Activated B cell treated with CpG ODN at 0.5 μM for 24 hours (primary cell): ENCODE measurements around the gene NADSYN1. TPM values are rescaled to one million over a fixed set of nuclear protein-coding genes. Genes with fewer than 3 reads are reported as not detected.

Experiments used
- ATAC-seq: fragments of 200-7000 bp; cut with Tn5 transposase; one replicate; pipeline ENCODE4 v1.10.0; 2021; ENCODE audit warnings: low read depth, mild to moderate bottlenecking, moderate library complexity
- CTCF ChIA-PET: fragments of 350-600 bp; sonication (Branson Sonifier 250); formaldehyde crosslinking; loops from one replicate; lab custom pipeline; 2021; ENCODE audit warnings: antibody characterized with exemption; lab: Charles Lee
- POLR2A ChIA-PET: fragments of 350-600 bp; sonication (Branson Sonifier 250); formaldehyde crosslinking; loops from one replicate; lab custom pipeline; 2021; ENCODE audit warnings: antibody characterized with exemption; lab: Charles Lee
- DNase-seq: peaks from one replicate; pipeline ENCODE4 v3.0.0; 2022
- H3K27ac Mint-ChIP-seq: one replicate; pipeline ENCODE4 v1.8.0; 2020; ENCODE audit warnings: mixed read lengths
- H3K27me3 Mint-ChIP-seq: one replicate; pipeline ENCODE4 v1.8.0; 2021; ENCODE audit warnings: mixed read lengths
- H3K36me3 Mint-ChIP-seq: one replicate; pipeline ENCODE4 v1.8.0; 2021; ENCODE audit warnings: low read depth, mixed read lengths
- H3K4me1 Mint-ChIP-seq: one replicate; pipeline ENCODE4 v1.8.0; 2021; ENCODE audit warnings: mixed read lengths
- H3K4me3 Mint-ChIP-seq: one replicate; pipeline ENCODE4 v1.8.0; 2020; ENCODE audit warnings: mild to moderate bottlenecking, mixed read lengths
- H3K9me3 Mint-ChIP-seq: one replicate; pipeline ENCODE4 v1.8.0; 2020; ENCODE audit warnings: mixed read lengths
- CTCF ChIP-seq: fragments of 200-600 bp; IDR thresholded peaks from one replicate; pipeline ENCODE4 v1.8.0; 2022; ENCODE audit warnings: antibody characterized with exemption, mild to moderate bottlenecking
- intact Hi-C: fragments of 100-400 bp; cut with micrococcal nuclease; formaldehyde crosslinking; loops from one replicate; pipeline ENCODE4 v1.15.1; 2024
- total RNA-seq: library from RNA; stranded (reverse); gene quantifications from 2 replicates; pipeline ENCODE4 v1.2.3, GENCODE V29; 2022

The NADSYN1 gene
- total RNA-seq, 1 donor from 2014 or later, result 146 TPM

DNA sequence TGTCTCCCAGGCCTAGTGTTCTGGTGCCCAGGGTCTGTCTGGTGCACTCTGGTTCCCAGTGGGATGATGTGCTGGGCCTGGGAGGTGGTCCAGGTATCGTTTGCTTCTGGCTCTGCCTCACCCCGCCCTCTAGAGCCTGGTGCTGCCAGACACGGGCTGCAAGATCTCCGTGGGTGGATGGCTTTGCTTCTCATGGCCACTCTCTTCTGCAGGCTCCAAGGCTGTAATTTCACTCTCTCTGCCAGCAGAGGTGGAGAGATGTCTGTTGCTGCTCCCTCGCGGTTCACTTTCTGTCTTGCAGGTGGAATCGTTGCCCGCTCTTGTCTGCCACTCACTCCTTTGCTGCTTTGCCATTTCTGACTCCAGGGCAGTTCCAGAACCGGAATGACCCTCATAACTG is 13.4 kb downstream of the NADSYN1 start:
- Mint-ChIP-seq H3K36me3 (peaks cover 81% of the 10 kb centered on the region), H3K4me1 (peaks cover 14% of the 10 kb centered on the region), H3K4me3 (no peak overlapping the region), H3K9me3 (no peaks in the 10 kb centered on the region), H3K27me3 (no peaks in the 10 kb centered on the region), H3K27ac (no peak overlapping the region)
- DNase-seq (no peak), ATAC-seq (no peak)
- ChIA-PET POLR2A (no interaction called here), CTCF (no interaction called here)
- TF ChIP-seq CTCF, result no peak
- intact Hi-C loops, result no loop called here

DNA sequence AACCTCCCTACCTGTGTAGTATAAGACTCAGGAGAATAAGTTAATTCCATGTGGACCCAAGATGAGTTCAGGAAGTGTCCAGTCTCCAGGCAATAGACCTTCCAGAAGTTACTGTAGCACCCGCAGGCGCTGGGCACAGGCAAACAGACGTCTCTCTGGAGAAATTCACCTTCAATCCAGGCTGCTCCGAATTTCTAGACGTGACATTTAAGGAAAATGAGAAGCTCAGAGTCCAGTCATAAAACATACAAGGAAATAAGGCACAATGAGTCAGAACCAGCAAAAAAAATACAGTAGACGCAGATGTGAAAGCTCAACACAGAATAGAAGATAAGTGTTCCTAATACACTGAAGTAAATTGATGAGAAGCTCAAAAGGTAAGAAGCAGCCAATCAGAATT is 14.2 kb downstream of the NADSYN1 start:
- H3K4me3 Mint-ChIP-seq, result no peak overlapping the region
- POLR2A ChIA-PET, result no interaction called here
- H3K4me1 Mint-ChIP-seq, result peaks cover 14% of the 10 kb centered on the region
- no peak overlapping the region for H3K27ac Mint-ChIP-seq
- no peaks in the 10 kb centered on the region for H3K27me3 Mint-ChIP-seq
- intact Hi-C loops, result no loop called here
- no peaks in the 10 kb centered on the region for H3K9me3 Mint-ChIP-seq
- H3K36me3 Mint-ChIP-seq, result peaks cover 82% of the 10 kb centered on the region
- ATAC-seq (no peak), DNase-seq (no peak)
- CTCF ChIA-PET, result no interaction called here
- no peak for TF ChIP-seq CTCF

- DNase-seq, result no peak
- no peak for TF ChIP-seq CTCF
- peaks cover under 1% of the 10 kb centered on the region for H3K4me1 Mint-ChIP-seq
- POLR2A ChIA-PET, result no interaction called here
- H3K4me3 Mint-ChIP-seq, result no peak overlapping the region
- peaks cover 83% of the 10 kb centered on the region for H3K36me3 Mint-ChIP-seq
- H3K27me3 Mint-ChIP-seq, result no peaks in the 10 kb centered on the region
- H3K27ac Mint-ChIP-seq, result no peak overlapping the region
- CTCF ChIA-PET, result no interaction called here
- no peaks in the 10 kb centered on the region for H3K9me3 Mint-ChIP-seq
- intact Hi-C loops, result no loop called here
- no peak for ATAC-seq
These were observed 17.9 kb downstream of the NADSYN1 start for GRCh38 chr11:71470946-71471345.

DNA sequence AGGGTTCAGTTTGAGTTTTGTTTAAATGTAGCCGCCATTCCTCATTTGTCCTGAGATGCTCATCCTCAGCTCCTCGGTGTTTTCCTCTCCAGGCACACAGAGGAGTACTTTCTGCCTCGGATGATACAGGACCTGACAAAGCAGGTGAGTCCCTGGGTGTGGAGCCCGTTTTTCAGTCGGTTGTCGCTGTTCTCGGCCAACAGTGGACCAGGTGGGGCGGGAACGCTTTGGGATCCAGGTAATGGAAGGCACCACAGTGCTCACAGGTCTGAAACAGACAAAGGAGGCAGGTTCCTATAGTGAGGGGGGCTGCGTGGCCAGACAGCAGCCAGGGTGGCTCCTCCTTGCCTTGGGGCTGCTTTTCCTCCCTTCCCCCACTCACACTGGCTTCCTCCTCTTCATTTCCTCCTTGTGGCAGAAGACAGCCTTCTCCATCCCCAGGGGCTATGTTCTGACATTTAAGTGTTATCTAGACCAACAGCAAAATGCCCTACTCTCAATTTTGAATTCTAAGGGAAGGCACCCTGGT is 19.4 kb downstream of the NADSYN1 start:
- intact Hi-C loops, result no loop called here
- Mint-ChIP-seq H3K27me3 (no peaks in the 10 kb centered on the region), H3K27ac (no peak overlapping the region), H3K9me3 (no peaks in the 10 kb centered on the region), H3K36me3 (peaks cover 83% of the 10 kb centered on the region), H3K4me1 (no peaks in the 10 kb centered on the region), H3K4me3 (no peak overlapping the region)
- TF ChIP-seq CTCF, result no peak
- no peak for DNase-seq
- ChIA-PET CTCF (no interaction called here), POLR2A (no interaction called here)
- no peak for ATAC-seq

- DNase-seq (no peak), ATAC-seq (no peak)
- ChIA-PET POLR2A (no interaction called here), CTCF (no interaction called here)
- no peak for TF ChIP-seq CTCF
- Mint-ChIP-seq H3K9me3 (no peaks in the 10 kb centered on the region), H3K4me3 (no peak overlapping the region), H3K27me3 (no peaks in the 10 kb centered on the region), H3K27ac (no peak overlapping the region), H3K4me1 (no peaks in the 10 kb centered on the region), H3K36me3 (peaks cover 82% of the 10 kb centered on the region)
- intact Hi-C loops, result no loop called here
These were observed 20.2 kb downstream of the NADSYN1 start for GRCh38 chr11:71472941-71473792.
